H1 (cell line): ENCODE measurements around the gene DCANP1. TPM values are rescaled to one million over a fixed set of nuclear protein-coding genes. Genes with fewer than 3 reads are reported as not detected.
A peak's percentile ranks its signal among the peaks of the same experiment; 100 is the strongest.

Experiments
- CTCF ChIA-PET: fragments of 300-600 bp; sonication (Branson Sonifier 250); formaldehyde crosslinking; loops from one replicate; lab custom pipeline; 2021; ENCODE audit not compliant: partially characterized antibody; lab: Charles Lee
- POLR2A ChIA-PET: fragments of 300-600 bp; sonication (Branson Sonifier 250); formaldehyde crosslinking; loops from one replicate; lab custom pipeline; 2021; ENCODE audit warnings: inconsistent platforms; ENCODE audit not compliant: partially characterized antibody; lab: Charles Lee
- DNase-seq, 2 experiments: peaks; one replicate each; pipeline versions ENCODE4 v3.0.0 to v3.0.0-alpha.2; 2010 to 2022; ENCODE audit warnings: low spot score in 2 of 2, low read depth in 1 of 2, mixed read lengths in 1 of 2
- FAIRE-seq: peaks from 2 replicates; lab custom pipeline; 2011; peaks lifted over from hg19 to GRCh38; lab: Jason Lieb, UNC
- H2AFZ ChIP-seq: 2 replicates; pipeline ENCODE4 v1.8.1; 2012; ENCODE audit warnings: low read length, inconsistent platforms
- H2AK5ac ChIP-seq: 2 replicates; pipeline ENCODE4 v1.6.1; 2013; ENCODE audit warnings: low read depth, low read length
- H2BK120ac ChIP-seq: replicated peaks from 2 replicates; pipeline ENCODE3; 2013; ENCODE audit warnings: low read depth, low read length, inconsistent platforms
- H2BK12ac ChIP-seq: 2 replicates; pipeline ENCODE4 v1.6.1; 2013; ENCODE audit warnings: low read depth, low read length
- H2BK15ac ChIP-seq: 2 replicates; pipeline ENCODE4 v1.6.1; 2013; ENCODE audit warnings: low read length
- H2BK20ac ChIP-seq: 2 replicates; pipeline ENCODE4 v1.6.1; 2013; ENCODE audit warnings: low read length
- H2BK5ac ChIP-seq: 2 replicates; pipeline ENCODE4 v1.6.1; 2013; ENCODE audit warnings: low read depth, low read length
- H3K14ac ChIP-seq: 2 replicates; pipeline ENCODE4 v1.6.1; 2013; ENCODE audit warnings: inconsistent platforms; ENCODE audit not compliant: insufficient read length
- H3K18ac ChIP-seq: 2 replicates; pipeline ENCODE4 v1.6.1; 2013; ENCODE audit warnings: low read length; ENCODE audit errors: extremely low read depth
- H3K23ac ChIP-seq: 2 replicates; pipeline ENCODE4 v1.6.1; 2013; ENCODE audit warnings: inconsistent platforms; ENCODE audit not compliant: insufficient read length
- H3K23me2 ChIP-seq: 2 replicates; pipeline ENCODE4 v1.6.1; 2013; ENCODE audit warnings: low read depth, low read length
- H3K27ac ChIP-seq: 2 replicates; pipeline ENCODE4 v1.6.1; 2011; ENCODE audit warnings: low read depth, low read length, inconsistent platforms
- H3K27me3 ChIP-seq, 4 experiments: replicated peaks in 1 of 4; 1 replicate in 1 of 4; 2 replicates in 3 of 4; pipeline versions ENCODE4 v1.6.1 to v1.8.1; 2011 to 2013; ENCODE audit warnings: low read length in 3 of 4, mild to moderate bottlenecking in 3 of 4, inconsistent platforms in 2 of 4, mixed read lengths in 2 of 4, moderate library complexity in 1 of 4; ENCODE audit not compliant: control insufficient read depth in 3 of 4, insufficient read depth in 3 of 4; ENCODE audit errors: extremely low read depth in 1 of 4
- H3K36me3 ChIP-seq, 4 experiments: 2 replicates each; pipeline versions ENCODE4 v1.6.1 to v1.8.1; 2011 to 2013; ENCODE audit warnings: mild to moderate bottlenecking in 4 of 4, low read length in 3 of 4, moderate library complexity in 2 of 4, control low read depth in 1 of 4, inconsistent platforms in 1 of 4; ENCODE audit not compliant: insufficient read depth in 4 of 4, control insufficient read depth in 2 of 4
- H3K4ac ChIP-seq: replicated peaks from 2 replicates; pipeline ENCODE3; 2013; ENCODE audit warnings: low read length, low read depth, mixed read lengths, inconsistent platforms; ENCODE audit not compliant: insufficient read length
- H3K4me1 ChIP-seq, 4 experiments: replicated peaks in 1 of 4; 1 replicate in 1 of 4; 2 replicates in 3 of 4; pipeline versions ENCODE4 v1.6.1 to v1.8.1; 2011 to 2013; ENCODE audit warnings: low read length in 3 of 4, inconsistent platforms in 2 of 4, mixed read lengths in 1 of 4; ENCODE audit not compliant: insufficient read depth in 4 of 4, control insufficient read depth in 3 of 4
- H3K4me2 ChIP-seq, 2 experiments: 2 replicates each; pipeline versions ENCODE4 v1.6.1 to v1.8.1; 2011 to 2013; ENCODE audit warnings: low read depth in 2 of 2, low read length in 2 of 2, control low read depth in 1 of 2, inconsistent platforms in 1 of 2, mild to moderate bottlenecking in 1 of 2; ENCODE audit not compliant: insufficient read depth in 1 of 2
- H3K4me3 ChIP-seq, 4 experiments: fragments of 200-600, 300-600 bp in 1 of 4; sonication (generic), shearing (Covaris generic), sonication (Bioruptor Twin) in 1 of 4; 2 replicates each; pipeline versions ENCODE4 v1.5.1 to v1.8.1; 2011 to 2016; ENCODE audit warnings: low read length in 4 of 4, low read depth in 3 of 4, control low read depth in 2 of 4, inconsistent platforms in 2 of 4, mild to moderate bottlenecking in 2 of 4, mixed read lengths in 1 of 4, moderate library complexity in 1 of 4; ENCODE audit not compliant: insufficient read depth in 2 of 4; ENCODE audit errors: extremely low read depth in 1 of 4
- H3K56ac ChIP-seq: replicated peaks from 2 replicates; pipeline ENCODE3; 2013; ENCODE audit warnings: low read depth, mild to moderate bottlenecking, mixed read lengths, low read length, inconsistent platforms; ENCODE audit not compliant: insufficient read length
- H3K79me1 ChIP-seq: 2 replicates; pipeline ENCODE4 v1.6.1; 2013; ENCODE audit warnings: low read depth, low read length, control low read depth
- H3K79me2 ChIP-seq, 2 experiments: 2 replicates each; pipeline versions ENCODE4 v1.6.1 to v1.8.1; 2012 to 2013; ENCODE audit warnings: low read length in 2 of 2, mild to moderate bottlenecking in 2 of 2, inconsistent platforms in 1 of 2; ENCODE audit not compliant: insufficient read depth in 2 of 2, control insufficient read depth in 1 of 2
- H3K9ac ChIP-seq, 4 experiments: replicated peaks in 1 of 4; 1 replicate in 1 of 4; 2 replicates in 3 of 4; pipeline versions ENCODE4 v1.6.1 to v1.8.1; 2011 to 2013; ENCODE audit warnings: low read depth in 3 of 4, low read length in 3 of 4, control low read depth in 2 of 4, mild to moderate bottlenecking in 2 of 4, moderate library complexity in 2 of 4, inconsistent platforms in 1 of 4; ENCODE audit errors: extremely low read depth in 1 of 4
- H3K9me3 ChIP-seq, 2 experiments: 2 replicates each; pipeline versions ENCODE4 v1.6.1 to v1.8.1; 2012 to 2013; ENCODE audit warnings: mild to moderate bottlenecking in 2 of 2, moderate library complexity in 2 of 2, control low read depth in 1 of 2, inconsistent platforms in 1 of 2, low read depth in 1 of 2, low read length in 1 of 2, mixed read lengths in 1 of 2; ENCODE audit not compliant: insufficient read depth in 2 of 2
- H4K20me1 ChIP-seq, 2 experiments: replicated peaks in 1 of 2; 2 replicates each; pipeline versions ENCODE3 to v1.8.1; 2011 to 2013; ENCODE audit warnings: inconsistent platforms in 2 of 2, low read length in 2 of 2, mild to moderate bottlenecking in 1 of 2; ENCODE audit not compliant: insufficient read depth in 2 of 2, control insufficient read depth in 1 of 2
- H4K5ac ChIP-seq: 2 replicates; pipeline ENCODE4 v1.6.1; 2013; ENCODE audit warnings: low read length, low read depth, mixed read lengths, inconsistent platforms; ENCODE audit not compliant: insufficient read length
- H4K8ac ChIP-seq: 2 replicates; pipeline ENCODE4 v1.8.0; 2013; ENCODE audit warnings: mild to moderate bottlenecking, moderate library complexity, low read length, inconsistent platforms; ENCODE audit not compliant: insufficient read depth; ENCODE audit errors: extremely low read depth
- H4K91ac ChIP-seq: replicated peaks from 2 replicates; pipeline ENCODE3; 2013; ENCODE audit warnings: low read length, mixed read lengths, inconsistent platforms; ENCODE audit not compliant: insufficient read length
- KDM4A ChIP-seq: IDR thresholded peaks from one replicate; pipeline ENCODE4 v1.7.1; 2012; ENCODE audit warnings: low read depth, mild to moderate bottlenecking, moderate library complexity, low read length, inconsistent platforms; ENCODE audit not compliant: severe bottlenecking
- KDM5A ChIP-seq: fragments of 200-600 bp; IDR thresholded peaks from 2 replicates; pipeline ENCODE4 v1.7.1; 2012; ENCODE audit warnings: mild to moderate bottlenecking, low read length, inconsistent platforms, mixed read lengths
- WGBS, 2 experiments: shearing (Covaris generic) in 1 of 2; methylation state at CpG; one replicate each; pipeline versions ENCODE4 v1.1.6 to v1.1.7; 2013 to 2015; ENCODE audit warnings: low lambda C conversion rate in 2 of 2, mixed read lengths in 2 of 2, inconsistent platforms in 1 of 2, low coverage in 1 of 2, missing lambda C conversion rate in 1 of 2; ENCODE audit not compliant: insufficient replicate concordance in 2 of 2, insufficient coverage in 1 of 2, insufficient read length in 1 of 2; ENCODE audit errors: extremely low coverage in 1 of 2, missing lambda C conversion rate in 1 of 2; 5-methylcytosine and 5-hydroxymethylcytosine counted together
- polyA plus RNA-seq, 7 experiments: library from polyadenylated mRNA; depleted of rRNA in 3 of 7; stranded (reverse) in 5 of 7; unstranded in 2 of 7; fragments of >200 nt in 5 of 7; fragments of 200-250 nt in 2 of 7; gene quantifications; 1 replicate in 5 of 7; 2 replicates in 1 of 7; 4 replicates in 1 of 7; pipeline versions ENCODE4 v1.2.1 to v1.2.3, GENCODE V29; 2011 to 2013; ENCODE audit warnings: missing spikeins in 2 of 7, mixed read lengths in 2 of 7
- total RNA-seq: library from RNA; stranded (reverse); fragmentation: NEBNext Ultra II Directional; extraction: Animal tissue kit (Norgen Biotek cat#: 25700); gene quantifications from 2 replicates; pipeline ENCODE4 v1.2.1, GENCODE V29; 2021

Gene DCANP1
- total and polyA plus RNA-seq, 2 of the 8 experiments (the other 6 are each of a cell fraction or from before 2014, with no cell fraction given) = not detected

DNA sequence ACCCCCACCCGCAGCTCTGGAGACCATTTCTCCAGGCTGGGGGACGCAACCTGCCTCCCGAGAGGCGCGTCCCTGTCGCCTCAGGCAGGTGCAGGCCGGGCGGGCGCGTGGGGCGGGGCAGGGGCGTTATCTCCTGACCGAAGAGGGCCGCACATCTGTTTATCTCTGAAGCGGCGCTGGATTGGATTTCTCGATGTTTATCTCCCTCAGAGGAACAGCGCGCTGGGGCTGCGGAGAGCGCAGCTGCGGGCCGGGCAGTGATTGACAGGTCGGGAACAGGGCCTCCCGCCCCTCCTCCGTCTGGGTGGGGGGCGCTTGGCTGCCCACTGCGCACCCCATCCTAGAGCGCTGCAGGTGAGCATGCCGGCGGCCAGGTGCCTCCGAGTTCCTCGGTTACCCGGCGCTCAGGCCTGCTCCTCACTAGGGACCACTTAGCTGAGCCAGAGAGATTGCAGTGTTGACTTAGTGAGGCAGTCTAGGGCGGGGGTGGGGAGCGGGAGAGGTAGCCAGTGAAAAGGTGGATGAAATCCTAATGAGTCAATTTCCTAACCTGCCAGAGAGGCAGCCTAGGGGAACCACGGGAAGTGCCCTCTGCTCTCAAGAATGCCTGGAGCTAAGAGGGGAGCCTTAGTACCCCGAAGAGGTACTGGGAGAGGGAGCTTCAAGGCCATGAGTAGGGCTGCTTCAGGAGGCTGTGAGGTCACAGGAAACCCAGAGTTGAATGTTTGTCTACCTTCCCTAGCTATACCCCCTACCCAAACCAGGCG lies 44.6 kb upstream of the DCANP1 start:
- POLR2A ChIA-PET = interaction anchor here (2.8 kb wide), 1 partner anchor 44 kb away, joined by 15 read pairs; the partner anchor contains the start of gene NEUROG1
- CTCF ChIA-PET = interaction anchor here (1.0 to 9.9 kb wide), 13 partner anchors 12 to 336 kb away, joined by 3 to 137 read pairs (median 8); partner anchors contain the start of gene NEUROG1

More for the DNA sequence above, 44.6 kb upstream of the DCANP1 start:
- DNase-seq (peak in 1 of 2 experiments; percentile 74), FAIRE-seq (no peak)
- 5% methylated on average over 24 of the region's 40 CpGs; no CpG with 5 or more reads in 1 of the 2 experiments for WGBS, 2 experiments
- H3K36me3 ChIP-seq = no peaks in the 10 kb centered on the region
- H2AFZ ChIP-seq = no peak overlapping the region
- H3K4me3 ChIP-seq = peak overlapping the region; percentile 14 to 56 (median 37); a peak in 7 of 8 replicates
- no peak overlapping the region for H3K27ac ChIP-seq
- peak overlapping the region; percentile 73 to 76 for H3K4me2 ChIP-seq
- H2BK20ac ChIP-seq = 0 out of 2 replicates have a peak overlapping the region, but pooled peaks have one; percentile 66
- no peak overlapping the region for H4K8ac ChIP-seq
- H3K9ac ChIP-seq = no peak overlapping the region
- no peak overlapping the region for H3K23ac ChIP-seq
- H2AK5ac ChIP-seq = no peak overlapping the region
- H2BK5ac ChIP-seq = no peak overlapping the region
- no peak overlapping the region for H2BK120ac ChIP-seq
- H4K91ac ChIP-seq = no peak overlapping the region
- no peaks in the 10 kb centered on the region for H3K79me1 ChIP-seq
- H3K27me3 ChIP-seq = peaks cover 78 to 99% (median 89%) of the 10 kb centered on the region in 4 experiments
- no peak overlapping the region for H3K56ac ChIP-seq
- no peak overlapping the region for H3K4ac ChIP-seq
- H3K4me1 ChIP-seq = peaks cover 4 to 40% (median 24%) of the 10 kb centered on the region in 4 experiments
- no peak overlapping the region; the same call in 1 of the 2 replicates for H3K18ac ChIP-seq
- no peak overlapping the region for H3K14ac ChIP-seq
- TF ChIP-seq KDM5A (no peak), KDM4A (peak; percentile 45)
- H3K79me2 ChIP-seq = no peaks in the 10 kb centered on the region
- H2BK15ac ChIP-seq = no peak overlapping the region
- peaks cover 6 to 22% of the 10 kb centered on the region in 2 experiments for H4K20me1 ChIP-seq
- H4K5ac ChIP-seq = no peak overlapping the region
- peaks cover 20% of the 10 kb centered on the region; the same call in 1 of the 2 replicates for H3K23me2 ChIP-seq
- no peaks in the 10 kb centered on the region for H3K9me3 ChIP-seq
- H2BK12ac ChIP-seq = 0 out of 2 replicates have a peak overlapping the region, but pooled peaks have one; percentile 46
